ENCODE measurements around the gene ARHGEF3.

Gene ARHGEF3

DNA sequence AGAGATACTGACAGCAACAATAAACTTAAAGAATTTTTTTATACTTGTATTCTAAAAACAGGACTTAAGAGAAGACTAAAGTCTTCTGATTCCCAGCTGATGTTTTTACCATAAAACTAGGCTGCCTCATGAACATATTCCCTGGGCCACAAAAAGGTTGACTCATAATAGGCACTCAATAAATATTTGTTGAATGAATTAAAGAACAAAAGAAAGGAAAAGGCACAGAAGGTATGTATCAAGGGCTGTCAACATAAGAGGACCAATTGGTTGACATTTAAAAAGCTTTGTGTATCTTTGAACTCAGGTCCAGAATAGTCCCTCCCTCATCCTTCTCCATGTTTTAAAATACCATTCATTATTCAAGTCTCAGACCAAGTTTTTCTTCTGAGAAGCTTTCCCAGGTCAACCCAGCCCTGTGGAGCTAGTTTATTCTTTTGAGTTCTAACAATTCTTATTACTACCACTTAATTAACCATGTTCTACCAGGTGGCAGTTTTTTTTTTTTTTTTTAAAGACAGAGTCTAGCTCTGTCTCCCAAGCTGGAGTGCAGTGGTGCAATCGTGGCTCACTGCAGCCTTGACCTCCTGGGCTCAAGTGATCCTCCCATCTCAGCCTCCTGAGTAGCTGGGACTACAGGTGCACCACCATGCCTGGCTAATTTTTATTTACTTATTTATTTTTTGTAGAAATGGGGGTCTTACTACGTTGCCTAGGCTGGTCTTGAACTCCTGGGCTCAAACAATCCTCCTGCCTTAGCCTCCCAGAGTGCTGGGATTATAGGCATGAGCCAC, 17.5 kb upstream of the ARHGEF3 start:
- no peak for DNase-seq

DNA sequence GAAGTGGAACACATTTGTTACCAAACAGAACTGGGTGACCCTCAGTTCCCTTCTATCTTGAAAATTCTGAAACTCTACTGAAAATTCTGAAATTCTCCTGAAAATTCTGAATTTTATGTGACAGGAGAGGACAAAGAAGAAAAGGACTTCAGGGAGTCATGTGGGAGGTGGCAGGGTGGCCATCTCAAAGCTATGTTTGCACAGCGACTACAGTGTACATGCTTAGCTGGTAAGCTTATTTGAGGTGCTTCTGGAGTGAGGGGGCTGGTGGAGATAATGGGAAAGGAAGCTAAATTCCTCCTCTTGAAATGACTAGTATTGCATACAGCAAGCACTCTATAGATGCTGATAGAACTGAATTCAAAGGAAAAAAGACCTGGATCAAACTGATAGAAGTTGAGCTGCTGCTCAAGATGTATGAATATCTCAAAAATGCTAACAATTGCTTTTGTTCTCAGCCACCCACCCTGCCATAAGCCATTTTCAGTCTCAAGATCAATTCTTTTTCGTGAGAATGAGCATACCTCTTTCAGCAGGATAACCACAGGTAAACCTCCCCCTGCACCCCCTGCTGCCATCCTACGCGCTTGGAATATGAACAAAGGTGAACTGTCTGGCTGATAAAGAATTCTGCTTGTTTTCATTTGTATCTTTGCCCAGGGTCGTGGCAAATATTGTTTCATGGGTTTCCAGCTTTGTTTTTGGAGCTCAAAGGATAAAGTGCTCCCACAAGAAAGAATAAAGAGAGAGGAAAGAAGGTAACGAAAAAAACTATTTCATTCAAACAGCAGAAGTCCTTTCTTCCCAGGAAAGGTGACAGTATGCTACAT, 16.6 kb upstream of the ARHGEF3 start:
- DNase-seq, result no peak

DNA sequence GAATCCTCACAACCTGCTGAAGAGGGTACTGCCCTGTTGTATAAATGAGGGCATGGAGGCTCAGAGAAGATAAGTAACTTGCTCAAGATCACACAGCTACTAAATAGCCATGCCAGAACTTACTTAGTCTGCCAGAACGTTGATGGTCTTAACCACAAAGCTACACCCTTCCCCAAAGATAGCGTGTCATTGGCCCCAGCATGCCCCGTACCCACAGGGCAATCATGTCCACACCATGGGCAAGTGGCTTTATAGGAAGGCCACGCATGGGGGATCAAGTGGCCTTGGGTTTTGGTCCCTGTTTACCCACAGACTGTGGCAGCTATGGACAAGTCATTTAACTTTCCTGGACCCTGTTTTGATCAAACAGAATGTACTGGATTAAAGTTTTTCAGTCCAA, 15.9 kb upstream of the ARHGEF3 start:
- DNase-seq, result no peak

DNA sequence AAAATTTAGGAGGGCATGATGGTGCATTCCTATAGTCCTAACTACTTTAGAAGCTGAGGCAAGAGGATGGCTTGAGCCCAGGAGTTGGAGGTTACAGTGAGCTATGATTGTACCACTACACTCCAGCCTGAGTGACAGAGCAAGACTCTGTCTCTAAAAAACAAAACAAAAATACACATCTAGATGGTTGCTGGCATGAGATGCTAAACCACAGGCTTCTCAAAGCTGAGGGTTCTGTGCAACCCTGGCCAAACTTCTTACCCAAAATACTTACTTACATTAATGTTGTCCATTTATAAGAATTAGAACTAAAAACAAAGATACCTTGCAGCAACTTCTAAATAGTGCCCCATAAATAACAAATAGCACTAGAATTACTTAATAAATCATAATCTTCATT, 14.3 kb upstream of the ARHGEF3 start:
- no peak for DNase-seq

DNA sequence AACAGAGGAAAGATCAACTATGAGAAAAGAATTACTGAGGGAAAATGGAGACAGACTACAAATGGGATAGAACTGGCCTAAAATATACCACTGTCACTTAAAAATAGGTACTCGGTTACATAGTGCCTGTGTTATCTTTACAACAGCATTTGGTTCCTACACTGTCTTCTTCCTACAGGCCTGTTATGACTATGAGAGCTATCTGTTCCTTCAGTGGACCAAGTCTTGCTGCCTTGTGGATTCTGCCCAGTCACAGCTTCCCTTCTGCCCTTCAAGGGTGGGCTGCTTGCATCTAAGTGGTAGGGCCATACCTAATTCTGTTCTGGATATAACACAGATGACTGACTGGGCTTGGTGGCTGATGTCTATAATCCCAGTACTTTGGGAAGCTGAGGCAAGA, 13.8 kb upstream of the ARHGEF3 start:
- no peak for DNase-seq

DNA sequence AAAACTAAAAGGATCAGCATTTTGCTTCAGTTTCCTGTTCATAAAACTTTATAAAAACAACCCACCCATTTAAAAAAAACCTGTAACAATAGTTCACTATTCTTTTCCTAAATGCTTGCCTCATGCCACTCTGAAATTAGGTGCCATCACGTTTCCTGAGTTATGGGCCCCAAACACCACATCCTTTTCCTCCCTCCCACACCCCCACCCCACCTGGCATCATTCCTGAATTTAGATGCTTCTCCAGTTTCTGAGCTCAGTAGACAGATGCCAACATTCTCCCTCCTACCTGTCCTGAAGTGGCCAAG, 11.9 kb upstream of the ARHGEF3 start:
- no peak for DNase-seq

DNA sequence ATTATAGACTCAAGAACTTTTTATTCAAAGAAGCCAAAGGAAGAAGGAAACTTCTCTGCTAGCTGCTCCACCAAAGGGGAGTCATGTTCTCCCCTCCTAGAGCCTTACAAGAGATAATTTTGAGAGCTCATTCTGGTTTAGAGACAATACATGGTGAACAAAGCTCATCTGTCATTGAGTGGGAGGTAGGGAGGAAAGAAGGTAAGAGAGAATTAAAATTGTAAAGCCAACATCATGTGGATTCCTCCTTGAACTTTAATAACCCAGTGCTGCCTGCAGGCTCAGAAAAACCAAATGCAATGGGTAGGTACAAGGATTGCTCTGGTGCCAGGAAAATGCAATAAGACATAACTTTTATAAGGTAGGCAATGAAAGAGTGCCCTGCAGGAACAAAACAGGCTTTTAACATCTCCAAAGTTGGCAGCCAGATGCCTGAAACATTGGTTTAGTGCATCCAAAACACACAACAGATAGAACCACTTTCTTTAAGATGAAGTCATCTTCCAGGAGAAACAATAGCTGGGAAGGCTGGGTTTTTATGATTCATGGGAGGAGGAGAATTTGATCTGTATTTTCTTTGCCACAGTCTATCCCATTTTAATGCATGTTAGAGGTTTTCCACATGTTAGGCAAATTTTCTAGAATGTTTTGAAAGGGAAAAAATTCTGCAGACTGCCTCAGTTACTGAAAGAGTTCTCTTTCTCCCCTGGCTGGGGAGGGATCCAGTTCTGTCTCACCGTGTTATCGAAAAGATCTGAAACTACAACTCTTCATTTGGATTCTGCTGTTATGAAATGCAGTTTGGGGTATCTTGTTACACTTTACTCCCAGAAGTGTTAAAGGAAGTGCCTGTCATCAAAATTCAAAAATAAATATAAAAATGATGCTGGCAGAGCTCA, 11.3 kb upstream of the ARHGEF3 start:
- no peak for DNase-seq

DNA sequence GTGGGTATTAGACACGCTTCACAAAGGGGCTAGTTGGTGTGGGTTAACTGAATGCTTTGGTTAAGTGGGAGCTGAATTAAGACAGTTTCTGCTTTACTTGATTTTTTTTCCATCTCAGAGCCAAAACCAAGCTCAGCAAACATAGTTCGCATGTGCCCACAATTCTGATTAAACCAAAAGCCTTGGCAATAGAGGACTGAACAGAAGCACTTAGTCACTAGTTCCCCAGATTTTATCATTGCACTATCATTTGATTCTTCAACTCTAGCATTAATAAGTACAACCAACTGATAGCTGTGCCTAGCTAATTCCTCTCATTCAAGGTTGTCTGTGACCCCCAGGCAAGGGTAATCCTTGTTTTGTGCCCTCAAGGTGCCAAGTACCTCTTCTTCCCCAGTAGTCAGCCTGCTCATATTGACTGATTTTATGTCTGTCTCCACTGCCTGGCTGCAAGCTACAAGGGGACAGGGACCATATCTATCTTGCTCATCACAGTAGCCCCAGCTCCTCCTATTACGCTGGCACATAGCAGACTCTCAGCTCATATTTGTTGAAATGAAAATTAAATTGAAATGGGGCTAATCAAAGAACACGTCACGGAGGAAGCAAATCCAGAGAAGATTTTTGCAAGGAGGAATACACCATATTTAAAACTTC, 9.9 kb upstream of the ARHGEF3 start:
- no peak for DNase-seq

DNA sequence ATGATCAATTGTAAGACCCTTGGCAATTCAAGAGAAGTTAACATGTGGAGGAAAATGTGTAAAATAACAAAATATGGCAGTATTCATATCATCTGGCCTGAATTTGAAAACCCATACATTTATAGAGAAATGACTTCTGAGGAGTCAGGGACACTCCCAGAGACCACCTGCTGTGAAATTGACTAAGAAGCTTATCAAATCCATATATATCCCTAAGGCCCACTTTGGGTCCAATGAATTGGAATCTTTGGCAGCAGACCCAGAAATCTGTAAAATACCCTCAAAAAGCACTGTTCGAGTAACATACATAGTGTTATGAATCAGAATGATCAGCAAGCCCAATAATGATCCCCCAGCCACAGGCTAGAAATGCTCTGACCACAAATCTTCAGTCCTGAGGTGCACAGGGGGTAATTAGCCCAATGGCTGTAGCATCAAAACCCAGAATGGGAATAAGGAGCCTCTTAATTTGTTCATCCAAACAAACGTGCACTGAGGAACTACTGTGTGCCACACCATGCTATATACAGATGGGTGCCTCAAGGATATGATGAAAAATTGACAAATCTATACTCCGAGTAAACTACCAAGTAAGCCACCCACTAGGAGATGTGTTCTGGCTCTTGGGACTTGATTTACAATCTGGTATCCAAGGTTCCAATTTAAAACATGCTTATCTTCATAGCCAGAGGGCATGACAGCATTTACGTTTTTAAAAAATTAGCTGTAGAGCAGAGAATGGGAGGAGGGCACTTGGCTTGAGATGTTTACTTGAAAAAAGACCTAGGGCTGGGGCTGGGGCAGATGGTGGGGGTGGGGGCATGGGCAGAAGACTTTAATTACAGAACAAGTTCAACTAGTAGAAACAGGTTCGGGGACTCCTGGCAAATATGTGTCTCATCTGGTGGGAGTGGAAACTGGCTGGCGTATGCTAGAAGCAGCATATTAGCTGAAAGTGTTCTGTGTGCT, 9.1 kb upstream of the ARHGEF3 start:
- DNase-seq, result no peak

DNA sequence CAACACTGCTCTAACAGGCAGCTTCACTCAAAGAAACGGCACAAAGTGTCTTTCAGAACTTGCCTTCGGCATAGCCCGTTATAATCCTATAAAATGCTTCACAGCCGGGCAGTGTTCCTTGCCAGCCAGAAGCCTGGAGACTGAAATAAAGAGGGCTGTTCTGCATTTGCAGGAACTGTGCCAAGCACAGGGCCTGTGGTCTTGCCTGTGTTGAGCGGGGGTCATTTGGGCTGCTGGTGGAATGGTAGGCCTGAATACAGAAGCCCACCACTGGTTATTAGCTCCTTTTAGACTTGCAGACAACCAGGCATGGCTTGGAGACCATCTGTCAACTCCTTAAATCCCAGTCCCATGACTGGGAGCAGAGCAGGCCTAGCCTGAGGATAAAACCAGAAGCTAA, 4.7 kb upstream of the ARHGEF3 start:
- no peak for DNase-seq

DNA sequence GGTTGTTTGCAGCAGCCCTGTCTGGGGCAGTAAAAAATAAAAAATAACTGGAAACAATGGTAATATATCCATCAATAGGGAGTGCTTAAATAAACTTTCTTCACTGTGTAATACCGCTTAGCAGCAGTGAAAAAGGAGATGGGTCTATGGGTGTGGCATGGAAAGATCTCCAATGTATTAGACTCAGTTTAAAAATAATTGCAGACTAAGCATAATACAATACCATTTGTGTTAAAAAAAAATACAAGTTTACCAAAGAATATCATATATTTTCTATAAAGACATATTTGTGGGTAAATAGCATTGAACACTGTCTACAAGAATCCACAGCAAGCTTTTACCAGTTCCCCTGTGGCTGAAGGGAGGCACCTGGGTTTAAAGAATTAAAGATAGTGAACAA, 1.0 kb upstream of the ARHGEF3 start:
- DNase-seq, result no peak

DNA sequence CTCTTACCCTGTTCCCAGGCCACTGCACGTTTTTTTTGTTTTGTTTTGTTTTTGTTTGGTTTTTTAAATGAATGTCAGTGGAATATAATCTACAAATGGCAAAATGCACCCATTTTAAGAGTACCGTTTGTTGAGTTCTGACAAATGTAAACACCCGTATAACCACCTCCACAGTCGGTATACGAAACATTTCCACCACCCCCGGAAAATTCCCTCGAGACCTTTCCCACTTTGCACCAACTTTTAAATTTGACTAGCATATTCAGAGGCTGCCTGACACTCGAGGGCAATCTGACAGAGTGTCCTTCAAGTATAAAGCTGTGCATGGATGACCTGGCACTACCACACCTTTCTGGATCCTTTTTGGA, 613 bp upstream of the ARHGEF3 start:
- DNase-seq, result no peak

DNA sequence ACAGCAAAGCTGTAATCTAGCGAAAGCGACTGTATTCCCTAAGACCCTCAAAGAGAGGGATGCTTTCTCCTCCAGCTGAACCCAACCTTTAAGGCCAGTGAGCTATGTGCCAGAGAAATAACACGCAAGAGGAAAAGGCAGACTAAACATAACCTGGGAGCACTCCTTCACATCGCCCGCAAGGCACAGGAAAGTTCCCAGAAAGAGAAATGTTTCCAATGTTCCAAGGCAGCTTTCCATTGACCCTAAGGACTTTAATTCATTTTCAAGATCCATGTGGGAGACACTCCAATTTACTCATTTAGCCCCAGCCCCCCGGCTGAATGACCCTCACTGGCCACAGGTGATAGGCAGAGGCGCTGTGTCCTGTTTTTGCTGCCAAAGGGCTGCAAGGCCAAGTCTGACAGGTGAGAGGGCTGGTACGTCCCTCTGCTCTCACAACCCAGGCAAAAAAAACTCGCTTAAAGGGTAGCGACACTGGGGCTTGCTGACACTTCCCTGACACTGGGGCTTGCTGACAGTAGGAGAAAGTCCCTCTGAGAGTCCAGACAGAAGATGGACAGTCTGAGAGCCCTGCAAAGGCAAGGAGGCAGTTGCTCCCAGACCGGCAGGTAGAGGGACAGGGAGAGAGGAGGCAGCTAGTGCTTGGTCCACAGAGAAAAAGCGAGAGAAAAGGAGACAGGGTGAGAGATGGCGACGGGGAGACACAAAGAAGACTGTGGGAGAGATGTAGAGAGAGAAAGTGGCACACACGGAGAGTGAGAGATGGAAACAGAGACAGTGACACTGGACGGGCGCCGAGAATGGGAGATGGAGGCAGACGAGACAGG, 702 bp downstream of the ARHGEF3 start:
- DNase-seq, result peak; percentile 38

DNA sequence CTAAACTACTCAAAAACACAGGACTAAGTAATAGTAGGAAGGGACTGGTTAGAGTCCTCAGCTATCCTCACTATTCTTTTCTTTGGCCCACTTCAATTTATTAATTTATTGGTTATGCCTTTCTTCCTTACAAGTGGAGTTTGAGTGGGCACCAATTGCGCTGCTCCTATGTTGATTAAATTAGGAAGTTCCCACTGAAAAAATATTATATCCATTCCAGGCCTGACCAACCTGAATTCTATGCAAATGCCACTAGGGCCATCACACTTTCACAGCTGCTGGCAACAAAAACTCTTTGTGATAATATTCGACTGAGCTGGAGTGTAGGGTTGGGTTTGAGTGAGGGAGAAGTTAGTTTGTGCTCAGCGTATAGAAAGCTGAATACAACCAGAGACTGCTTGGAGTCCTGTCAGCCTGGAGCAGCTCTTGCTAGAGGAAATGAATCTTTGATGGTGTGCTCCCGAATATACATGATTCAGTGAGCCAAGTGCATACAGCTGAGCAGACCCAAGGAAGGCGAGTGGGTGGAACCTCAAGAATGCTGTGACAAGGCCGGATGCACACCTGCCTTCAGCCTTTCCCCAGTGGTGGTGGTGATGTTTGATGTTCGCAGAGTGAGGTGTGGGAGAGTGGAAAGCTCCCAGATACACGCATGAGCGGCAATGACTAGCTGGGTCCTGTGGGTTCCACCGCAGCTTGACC, 1.5 kb downstream of the ARHGEF3 start:
- DNase-seq, result peak; percentile 38

DNA sequence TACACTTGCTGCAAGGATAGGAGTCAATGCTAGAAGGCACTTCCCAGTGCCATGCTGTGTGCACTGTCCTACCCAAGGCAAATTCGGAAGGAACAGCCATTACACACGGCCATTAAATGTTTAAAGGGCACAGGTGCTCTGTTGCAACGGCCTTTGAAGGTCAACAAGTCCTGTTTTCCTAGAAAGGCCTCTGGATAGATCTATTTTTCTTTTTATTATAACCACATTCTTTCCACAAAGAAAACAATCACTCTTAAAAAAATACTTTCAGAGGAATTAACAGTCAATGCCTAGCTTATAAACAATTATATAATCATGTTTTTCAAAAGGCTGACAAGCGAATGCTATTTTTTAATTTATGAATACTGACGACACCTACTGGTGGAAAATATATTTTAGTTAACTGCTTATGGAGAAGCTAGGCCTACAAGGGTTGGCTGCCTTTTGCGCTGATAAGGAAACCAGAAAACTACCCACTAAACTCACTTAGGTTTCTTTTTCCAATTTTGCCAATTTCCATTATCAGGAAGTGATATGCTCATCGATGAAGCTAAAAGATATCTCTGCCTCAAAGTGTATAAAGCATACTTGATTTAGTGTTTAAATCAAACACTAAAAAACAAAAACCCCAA, 2.4 kb downstream of the ARHGEF3 start:
- peak; percentile 91 for DNase-seq

DNA sequence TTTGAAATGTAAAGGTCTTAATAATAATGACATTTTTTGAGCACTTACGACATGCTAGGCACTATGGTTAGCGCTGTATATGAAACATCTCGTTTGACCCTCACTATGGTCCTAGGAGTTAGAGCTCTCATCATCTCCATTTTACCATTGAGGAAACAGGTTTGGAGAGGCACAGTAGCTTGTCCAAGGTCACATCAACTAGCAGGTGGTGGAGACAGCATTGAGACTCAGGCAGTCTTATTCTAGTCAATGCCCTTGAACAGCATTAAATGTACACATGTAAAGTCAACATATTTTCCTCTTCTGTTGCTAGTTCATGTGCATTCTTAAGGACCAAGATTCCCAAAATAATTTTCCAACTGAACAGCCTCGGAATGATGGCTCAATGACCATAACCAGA, 4.8 kb downstream of the ARHGEF3 start:
- no peak for DNase-seq

DNA sequence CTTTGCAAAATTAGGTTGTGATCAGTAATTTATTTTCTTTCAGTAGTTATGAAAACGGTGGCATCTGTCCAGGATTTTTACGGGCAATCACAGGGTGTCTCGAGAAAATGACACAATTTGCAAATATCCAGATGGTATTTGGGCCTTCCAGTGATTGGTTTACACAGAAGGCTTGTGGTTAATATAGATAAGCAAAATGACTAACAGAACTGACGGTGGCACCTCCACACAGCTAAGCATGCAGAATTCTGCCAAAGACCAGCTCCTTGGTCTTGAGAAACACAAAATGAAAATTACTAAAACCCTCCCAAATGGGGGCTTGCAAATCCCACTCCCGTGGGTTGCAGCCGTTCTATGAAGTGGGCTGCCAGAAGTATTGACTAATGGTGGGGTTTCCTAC, 5.5 kb downstream of the ARHGEF3 start:
- peak; percentile 25 for DNase-seq

DNA sequence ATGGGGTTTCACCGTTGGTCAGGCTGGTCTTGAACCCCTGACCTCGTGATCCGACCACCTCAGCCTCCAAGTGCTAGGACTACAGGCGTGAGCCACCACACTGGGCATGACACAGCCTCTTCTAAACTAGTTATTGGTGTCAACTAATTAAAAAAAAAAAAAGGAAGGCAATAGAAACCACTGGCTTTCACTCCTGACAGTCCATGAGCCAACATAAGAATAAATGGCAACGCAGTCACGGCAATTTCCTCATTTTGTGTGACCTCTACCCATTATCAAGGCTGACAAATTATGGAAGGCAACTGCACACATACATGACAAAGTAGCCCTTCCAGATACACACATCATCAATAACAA, 5.9 kb downstream of the ARHGEF3 start:
- DNase-seq, result peak; percentile 85

DNA sequence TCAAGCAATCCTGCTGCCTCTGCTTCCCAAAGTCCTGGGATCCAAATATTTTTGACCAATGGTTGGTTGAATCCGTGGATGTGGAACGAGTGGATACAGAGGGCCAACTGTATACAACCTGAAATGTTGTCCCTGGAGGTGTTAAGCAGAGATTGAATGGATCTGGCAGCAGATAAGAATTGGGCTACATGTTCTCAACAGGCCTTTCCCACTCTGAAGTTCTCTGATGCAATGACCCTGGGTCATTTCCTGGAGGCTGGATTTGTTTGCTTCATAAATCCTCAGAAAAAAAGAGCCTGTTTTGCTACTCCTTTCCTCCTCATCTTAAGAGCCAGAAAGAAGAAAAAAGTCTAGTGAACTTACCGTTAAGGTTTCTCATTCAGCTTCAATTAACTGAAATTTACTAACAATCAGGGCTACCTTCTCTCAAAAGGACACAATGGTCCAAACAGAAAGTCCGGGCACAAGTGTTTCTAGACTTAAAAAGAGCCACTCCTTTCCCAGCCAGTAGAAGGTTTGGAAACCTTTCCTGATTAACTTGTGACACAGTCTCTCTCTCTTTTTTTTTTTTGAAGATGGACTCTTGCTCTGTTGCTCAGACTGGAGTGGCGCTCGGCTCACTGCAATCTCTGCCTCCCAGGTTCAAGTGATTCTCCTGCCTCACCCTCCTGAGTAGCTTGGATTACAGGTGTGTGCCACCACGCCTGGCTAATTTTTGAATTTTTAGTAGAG, 6.5 kb downstream of the ARHGEF3 start:
- peak; percentile 53 for DNase-seq
